ENCODE results near the gene MAP1S. TPM values are rescaled to one million over a fixed set of nuclear protein-coding genes. Genes with fewer than 3 reads are reported as not detected.
"Not testable (repeated sequence)": the region's sequence is repeated elsewhere in the genome, so short reads cannot be mapped to it uniquely, and the experiment has no call there.

The MAP1S gene
- total RNA-seq, 4 donors from 2014 or later = 20.0 to 61.5 (median 35.1) TPM

- intact Hi-C loops (cut with DNase I; ENCODE audit: low total_unique reads) (no loop called here), in situ Hi-C loops (cut with MboI; ENCODE audit: low sequenced_read_pairs in 4 of 4) (no loop called here)
- no peak overlapping the region for H3K4me3 ChIP-seq
- H3K27me3 ChIP-seq = peaks cover 21 to 32% (median 27%) of the 10 kb centered on the region in 3 donors
- no peak overlapping the region for H3K27ac ChIP-seq
- no peak for TF ChIP-seq CTCF (IDR thresholded peaks at IDR 0.05 in 4 of 5, conservative IDR thresholded peaks at IDR 0.05 in 1 of 5)
- no peak for TF ChIP-seq POLR2A (IDR thresholded peaks at IDR 0.05)
- H3K4me1 ChIP-seq = no peaks in the 10 kb centered on the region
- no peaks in the 10 kb centered on the region for H3K9me3 ChIP-seq
- DNase-seq (peak in 1 of 2 donors; percentile 27), ATAC-seq (no peak)
- H3K36me3 ChIP-seq = no peaks in the 10 kb centered on the region
Measured at GRCh38 chr19:17778968-17779929, 60.0 kb downstream of the MAP1S start.

GRCh38 chr19:17780781-17781180 lies 61.5 kb downstream of the MAP1S start:
- ATAC-seq (no peak), DNase-seq (no peak)
- no peaks in the 10 kb centered on the region for H3K4me1 ChIP-seq
- H3K9me3 ChIP-seq = no peaks in the 10 kb centered on the region
- no peak overlapping the region for H3K27ac ChIP-seq
- in situ Hi-C loops (cut with MboI; ENCODE audit: low sequenced_read_pairs in 4 of 4) (no loop called here), intact Hi-C loops (cut with DNase I; ENCODE audit: low total_unique reads) (no loop called here)
- H3K27me3 ChIP-seq = peaks cover 16 to 28% (median 23%) of the 10 kb centered on the region in 3 donors
- no peak for TF ChIP-seq CTCF (IDR thresholded peaks at IDR 0.05 in 4 of 5, conservative IDR thresholded peaks at IDR 0.05 in 1 of 5)
- TF ChIP-seq POLR2A (IDR thresholded peaks at IDR 0.05) = no peak
- no peaks in the 10 kb centered on the region for H3K36me3 ChIP-seq
- H3K4me3 ChIP-seq = no peak overlapping the region

- H3K27ac ChIP-seq; in situ Hi-C loops (cut with MboI; ENCODE audit: low sequenced_read_pairs in 4 of 4); H3K9me3 ChIP-seq; DNase-seq; H3K4me3 ChIP-seq; intact Hi-C loops (cut with DNase I; ENCODE audit: low total_unique reads); H3K4me1 ChIP-seq; H3K36me3 ChIP-seq; ATAC-seq: not testable (repeated sequence)
- H3K27me3 ChIP-seq = peaks cover 7 to 16% (median 8%) of the 10 kb centered on the region in 3 donors
Measured at GRCh38 chr19:17783721-17784120, 64.4 kb downstream of the MAP1S start.

Other genes starting within 250 kb of the MAP1S start
- 10 to 100 TPM; 20.7 to 53.8 (median 43.7) TPM for gene SLC27A1, start 249.0 kb upstream of the MAP1S start, total RNA-seq
- gene PGLS, start 207.8 kb upstream of the MAP1S start, total RNA-seq = 10 to 100 TPM; 22.1 to 25.1 (median 23.4) TPM
- gene COLGALT1, start 163.8 kb upstream of the MAP1S start, total RNA-seq = 10 to 100 TPM; 16.6 to 33.2 (median 27.5) TPM
- not detected for gene UNC13A, start 31.1 kb upstream of the MAP1S start, total RNA-seq
- gene FCHO1, start 32.0 kb downstream of the MAP1S start, total RNA-seq = 1 to 10 TPM in 1 of 4 donors, under 1 TPM in 2, not detected in 1; 0.13 to 2.1 (median 0.51) TPM
- under 1 TPM in 2 of 4 donors, not detected in 2; 0.13 to 0.39 TPM for gene B3GNT3, start 75.7 kb downstream of the MAP1S start, total RNA-seq
- not detected for gene INSL3, start 102.0 kb downstream of the MAP1S start, total RNA-seq
- gene JAK3, start 128.5 kb downstream of the MAP1S start, total RNA-seq = 1 to 10 TPM in 2 of 4 donors, under 1 TPM in 2; 0.55 to 1.6 (median 1.2) TPM
- 1,000 to 10,000 TPM; 1,094 to 1,320 (median 1,226) TPM for gene RPL18A, start 140.4 kb downstream of the MAP1S start, total RNA-seq
- not detected for gene SLC5A5, start 152.5 kb downstream of the MAP1S start, total RNA-seq
- 100 to 1,000 TPM in 1 of 4 donors, 10 to 100 TPM in 3; 73.1 to 110 (median 81.5) TPM for gene CCDC124, start 213.5 kb downstream of the MAP1S start, total RNA-seq
- gene KCNN1, start 247.6 kb downstream of the MAP1S start, total RNA-seq = not detected

Measured in gastrocnemius medialis (tissue), 4 donors.